ENCODE data around the gene ZDHHC19. TPM values are rescaled to one million over a fixed set of nuclear protein-coding genes. Genes with fewer than 3 reads are reported as not detected.
"Not testable (repeated sequence)": the region's sequence is repeated elsewhere in the genome, so short reads cannot be mapped to it uniquely, and the experiment has no call there.

Gene ZDHHC19
- polyA plus RNA-seq, 1 donor from 2014 or later: 3.8 TPM

GRCh38 chr3:196186651-196187573, 24.3 kb downstream of the ZDHHC19 start:
- TF ChIP-seq CTCF (IDR thresholded peaks at IDR 0.05; ENCODE audit: poor library complexity, severe bottlenecking) (peak; percentile 22), MXI1 (conservative IDR thresholded peaks at IDR 0.05; ENCODE audit: poor library complexity, severe bottlenecking) (peak; percentile 74), EZH2 (IDR thresholded peaks at IDR 0.05; ENCODE audit: borderline replicate concordance, insufficient read depth, low read length, poor library complexity, severe bottlenecking) (no peak), RAD21 (conservative IDR thresholded peaks at IDR 0.05) (peak; percentile 55), POLR2AphosphoS5 (IDR thresholded peaks at IDR 0.05) (peak; percentile 94), TAF1 (IDR thresholded peaks at IDR 0.05; ENCODE audit: low read depth) (peak; percentile 28), SMC3 (conservative IDR thresholded peaks at IDR 0.05; ENCODE audit: poor library complexity) (peak; percentile 48), EP300 (conservative IDR thresholded peaks at IDR 0.05; ENCODE audit: poor library complexity, severe bottlenecking) (peak; percentile 80), REST (IDR thresholded peaks at IDR 0.05; ENCODE audit: borderline replicate concordance) (peak; percentile 78)
- Histone ChIP-seq H3K27me3 (ENCODE audit: insufficient read depth, low read depth, low read length) (no peaks in the 10 kb centered on the region), H3K9me2 (ENCODE audit: insufficient read depth, low read length) (no peaks in the 10 kb centered on the region), H2AFZ (ENCODE audit: low read depth, low read length) (peak overlapping the region; percentile 84), H3K9ac (ENCODE audit: low read length) (peak overlapping the region; percentile 73), H3K36me3 (ENCODE audit: insufficient read depth, low read length) (no peaks in the 10 kb centered on the region), H3F3A (ENCODE audit: insufficient read depth, low read length, poor library complexity, severe bottlenecking) (no peaks in the 10 kb centered on the region), H4K20me1 (ENCODE audit: insufficient read depth) (no peaks in the 10 kb centered on the region), H3K9me3 (ENCODE audit: low read length) (no peaks in the 10 kb centered on the region), H3K79me2 (replicated peaks; ENCODE audit: insufficient read depth, low read length) (no peaks in the 10 kb centered on the region), H3K4me2 (ENCODE audit: low read length) (peak overlapping the region; percentile 10), H3K27ac (ENCODE audit: low read length) (peak overlapping the region; percentile 93), H3K4me3 (ENCODE audit: low read length) (peak overlapping the region; percentile 48)

GRCh38 chr3:196184881-196185280, 26.3 kb downstream of the ZDHHC19 start:
- no peaks in the 10 kb centered on the region for H3K9me2 ChIP-seq (ENCODE audit: insufficient read depth, low read length)
- H3K27me3 ChIP-seq (ENCODE audit: insufficient read depth, low read depth, low read length): no peaks in the 10 kb centered on the region
- no peak overlapping the region for H3K9ac ChIP-seq (ENCODE audit: low read length)
- no peaks in the 10 kb centered on the region for H3K9me3 ChIP-seq (ENCODE audit: low read length)
- H3K27ac ChIP-seq (ENCODE audit: low read length): no peak overlapping the region
- no peak overlapping the region for H2AFZ ChIP-seq (ENCODE audit: low read depth, low read length)
- H3K79me2 ChIP-seq (replicated peaks; ENCODE audit: insufficient read depth, low read length): no peaks in the 10 kb centered on the region
- no peaks in the 10 kb centered on the region for H4K20me1 ChIP-seq (ENCODE audit: insufficient read depth)
- no peaks in the 10 kb centered on the region for H3K36me3 ChIP-seq (ENCODE audit: insufficient read depth, low read length)
- H3F3A ChIP-seq (ENCODE audit: insufficient read depth, low read length, poor library complexity, severe bottlenecking): no peaks in the 10 kb centered on the region
- H3K4me3 ChIP-seq (ENCODE audit: low read length): no peak overlapping the region
- TF ChIP-seq MXI1 (conservative IDR thresholded peaks at IDR 0.05; ENCODE audit: poor library complexity, severe bottlenecking) (no peak), REST (IDR thresholded peaks at IDR 0.05; ENCODE audit: borderline replicate concordance) (no peak), EP300 (conservative IDR thresholded peaks at IDR 0.05; ENCODE audit: poor library complexity, severe bottlenecking) (no peak), CTCF (IDR thresholded peaks at IDR 0.05; ENCODE audit: poor library complexity, severe bottlenecking) (no peak), TAF1 (IDR thresholded peaks at IDR 0.05; ENCODE audit: low read depth) (no peak), SMC3 (conservative IDR thresholded peaks at IDR 0.05; ENCODE audit: poor library complexity) (no peak), POLR2AphosphoS5 (IDR thresholded peaks at IDR 0.05) (no peak), RAD21 (conservative IDR thresholded peaks at IDR 0.05) (no peak), EZH2 (IDR thresholded peaks at IDR 0.05; ENCODE audit: borderline replicate concordance, insufficient read depth, low read length, poor library complexity, severe bottlenecking) (no peak)
- no peak overlapping the region for H3K4me2 ChIP-seq (ENCODE audit: low read length)

- not testable (repeated sequence) for H3K27me3 ChIP-seq (ENCODE audit: insufficient read depth, low read depth, low read length); H3K9me2 ChIP-seq (ENCODE audit: insufficient read depth, low read length); H3K9me3 ChIP-seq (ENCODE audit: low read length); H3K79me2 ChIP-seq (replicated peaks; ENCODE audit: insufficient read depth, low read length); H3K27ac ChIP-seq (ENCODE audit: low read length); H3K36me3 ChIP-seq (ENCODE audit: insufficient read depth, low read length); H3K4me2 ChIP-seq (ENCODE audit: low read length); H3K9ac ChIP-seq (ENCODE audit: low read length); H3K4me3 ChIP-seq (ENCODE audit: low read length); H2AFZ ChIP-seq (ENCODE audit: low read depth, low read length); H4K20me1 ChIP-seq (ENCODE audit: insufficient read depth); H3F3A ChIP-seq (ENCODE audit: insufficient read depth, low read length, poor library complexity, severe bottlenecking)
Measured at GRCh38 chr3:196184169-196184432, 27.1 kb downstream of the ZDHHC19 start.
